ENCODE measurements around the gene TMEM231.

DNA sequence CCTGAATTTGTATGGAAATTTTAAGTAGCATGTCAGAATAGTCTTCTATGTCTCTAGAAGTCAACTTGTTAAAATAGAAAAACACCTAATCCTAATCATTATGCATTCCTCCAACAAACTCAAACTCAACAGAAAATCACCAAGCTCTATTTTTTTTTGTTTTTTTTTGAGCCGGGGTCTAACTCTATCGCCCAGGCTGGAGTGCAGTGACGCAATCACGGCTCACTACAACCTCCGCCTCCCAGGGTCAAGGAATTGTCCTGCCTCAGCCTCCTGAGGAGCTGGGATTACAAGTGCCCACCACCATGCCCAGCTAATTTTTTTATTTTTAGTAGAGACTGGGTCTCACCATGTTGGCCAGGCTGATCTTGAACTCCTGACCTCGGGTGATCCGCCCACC lies 9.8 kb downstream of the TMEM231 start:
- TF ChIP-seq, protein P1, sequence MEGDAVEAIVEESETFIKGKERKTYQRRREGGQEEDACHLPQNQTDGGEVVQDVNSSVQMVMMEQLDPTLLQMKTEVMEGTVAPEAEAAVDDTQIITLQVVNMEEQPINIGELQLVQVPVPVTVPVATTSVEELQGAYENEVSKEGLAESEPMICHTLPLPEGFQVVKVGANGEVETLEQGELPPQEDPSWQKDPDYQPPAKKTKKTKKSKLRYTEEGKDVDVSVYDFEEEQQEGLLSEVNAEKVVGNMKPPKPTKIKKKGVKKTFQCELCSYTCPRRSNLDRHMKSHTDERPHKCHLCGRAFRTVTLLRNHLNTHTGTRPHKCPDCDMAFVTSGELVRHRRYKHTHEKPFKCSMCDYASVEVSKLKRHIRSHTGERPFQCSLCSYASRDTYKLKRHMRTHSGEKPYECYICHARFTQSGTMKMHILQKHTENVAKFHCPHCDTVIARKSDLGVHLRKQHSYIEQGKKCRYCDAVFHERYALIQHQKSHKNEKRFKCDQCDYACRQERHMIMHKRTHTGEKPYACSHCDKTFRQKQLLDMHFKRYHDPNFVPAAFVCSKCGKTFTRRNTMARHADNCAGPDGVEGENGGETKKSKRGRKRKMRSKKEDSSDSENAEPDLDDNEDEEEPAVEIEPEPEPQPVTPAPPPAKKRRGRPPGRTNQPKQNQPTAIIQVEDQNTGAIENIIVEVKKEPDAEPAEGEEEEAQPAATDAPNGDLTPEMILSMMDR (conservative IDR thresholded peaks at IDR 0.05; ENCODE audit: low read depth, low read length) = no peak
- TF ChIP-seq EZH2 (IDR thresholded peaks at IDR 0.05; ENCODE audit: borderline replicate concordance, low read depth, low read length, poor library complexity, severe bottlenecking) = no peak

Measured in A673 (cell line).